Suprapubic skin (tissue), 4 donors: Measurements from ENCODE around the gene TYMS. TPM values are rescaled to one million over a fixed set of nuclear protein-coding genes. Genes with fewer than 3 reads are reported as not detected.

Source experiments
- DNase-seq, 2 donors: peaks; one replicate each; pipeline ENCODE4 v3.0.0-alpha.2; 2019; ENCODE audit warnings: low spot score in 2 of 2
- H3K27ac ChIP-seq: fragments of 200-600 bp; sonication (generic); one replicate; pipeline ENCODE4 v1.5.1; 2019
- H3K27me3 ChIP-seq: fragments of 200-600 bp; sonication (generic); one replicate; pipeline ENCODE4 v1.5.1; 2019
- H3K36me3 ChIP-seq: fragments of 200-600 bp; sonication (generic); one replicate; pipeline ENCODE4 v1.5.1; 2019
- H3K4me1 ChIP-seq: fragments of 200-600 bp; sonication (generic); one replicate; pipeline ENCODE4 v1.5.1; 2019
- H3K4me3 ChIP-seq: fragments of 200-600 bp; sonication (generic); one replicate; pipeline ENCODE4 v1.5.1; 2019; ENCODE audit warnings: mild to moderate bottlenecking
- H3K9me3 ChIP-seq: fragments of 200-600 bp; sonication (generic); one replicate; pipeline ENCODE4 v1.5.1; 2019
- EP300 ChIP-seq: sonication (generic); formaldehyde crosslinking; IDR thresholded peaks from one replicate; pipeline ENCODE4 v1.6.1; 2017; ENCODE audit warnings: antibody characterized with exemption
- POLR2A ChIP-seq, 2 donors: fragments of 450-650 bp; IDR thresholded peaks; one replicate each; pipeline ENCODE4 v1.6.1; 2017; ENCODE audit warnings: antibody characterized with exemption in 2 of 2, mild to moderate bottlenecking in 2 of 2, moderate library complexity in 2 of 2
- POLR2AphosphoS5 ChIP-seq, 3 donors: sonication (generic); formaldehyde crosslinking; IDR thresholded peaks; one replicate each; pipeline ENCODE4 v1.6.1; 2017; ENCODE audit warnings: antibody characterized with exemption in 3 of 3
- WGBS: methylation state at CpG from one replicate; pipeline ENCODE4 v1.1.5; 2018; 5-methylcytosine and 5-hydroxymethylcytosine counted together
- total RNA-seq, 4 donors: library from RNA; depleted of rRNA; stranded (reverse); fragments of >200 nt; gene quantifications; one replicate each; pipeline ENCODE4 v1.1.0, GENCODE V29; 2016
- TF ChIP-seq, protein P1 (sequence below), 2 donors: fragments of 200-600 bp in 1 of 2; fragments of 450-650 bp in 1 of 2; sonication (generic) in 1 of 2; IDR thresholded peaks; one replicate each; pipeline ENCODE4 v1.5.1; 2016 to 2019; ENCODE audit warnings: antibody characterized with exemption in 2 of 2, mild to moderate bottlenecking in 1 of 2, moderate library complexity in 1 of 2

The TYMS gene
- total RNA-seq, 4 donors from 2014 or later, result 2.6 to 5.9 (median 3.2) TPM

GRCh38 chr18:644395-645004, 13.0 kb upstream of the TYMS start:
- no peaks in the 10 kb centered on the region for H3K9me3 ChIP-seq
- no peaks in the 10 kb centered on the region for H3K27me3 ChIP-seq
- no peaks in the 10 kb centered on the region for H3K4me1 ChIP-seq
- H3K4me3 ChIP-seq, result no peak overlapping the region
- H3K27ac ChIP-seq, result no peak overlapping the region
- DNase-seq, result no peak
- no peaks in the 10 kb centered on the region for H3K36me3 ChIP-seq
- 56% methylated on average over 2 of the region's 2 CpGs for WGBS
- no peak for TF ChIP-seq POLR2AphosphoS5 (IDR thresholded peaks at IDR 0.05)
- TF ChIP-seq POLR2A (IDR thresholded peaks at IDR 0.05), result no peak
- no peak for TF ChIP-seq EP300
- TF ChIP-seq, protein P1, sequence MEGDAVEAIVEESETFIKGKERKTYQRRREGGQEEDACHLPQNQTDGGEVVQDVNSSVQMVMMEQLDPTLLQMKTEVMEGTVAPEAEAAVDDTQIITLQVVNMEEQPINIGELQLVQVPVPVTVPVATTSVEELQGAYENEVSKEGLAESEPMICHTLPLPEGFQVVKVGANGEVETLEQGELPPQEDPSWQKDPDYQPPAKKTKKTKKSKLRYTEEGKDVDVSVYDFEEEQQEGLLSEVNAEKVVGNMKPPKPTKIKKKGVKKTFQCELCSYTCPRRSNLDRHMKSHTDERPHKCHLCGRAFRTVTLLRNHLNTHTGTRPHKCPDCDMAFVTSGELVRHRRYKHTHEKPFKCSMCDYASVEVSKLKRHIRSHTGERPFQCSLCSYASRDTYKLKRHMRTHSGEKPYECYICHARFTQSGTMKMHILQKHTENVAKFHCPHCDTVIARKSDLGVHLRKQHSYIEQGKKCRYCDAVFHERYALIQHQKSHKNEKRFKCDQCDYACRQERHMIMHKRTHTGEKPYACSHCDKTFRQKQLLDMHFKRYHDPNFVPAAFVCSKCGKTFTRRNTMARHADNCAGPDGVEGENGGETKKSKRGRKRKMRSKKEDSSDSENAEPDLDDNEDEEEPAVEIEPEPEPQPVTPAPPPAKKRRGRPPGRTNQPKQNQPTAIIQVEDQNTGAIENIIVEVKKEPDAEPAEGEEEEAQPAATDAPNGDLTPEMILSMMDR (IDR thresholded peaks at IDR 0.05), result no peak

GRCh38 chr18:647304-647703, 10.1 kb upstream of the TYMS start:
- Histone ChIP-seq H3K4me1 (no peaks in the 10 kb centered on the region), H3K36me3 (no peaks in the 10 kb centered on the region), H3K27me3 (no peaks in the 10 kb centered on the region), H3K27ac (no peak overlapping the region), H3K9me3 (no peaks in the 10 kb centered on the region), H3K4me3 (no peak overlapping the region)
- no peak for DNase-seq
- 79% methylated on average over 5 of the region's 5 CpGs for whole genome bisulfite sequencing
- TF ChIP-seq, protein P1 (IDR thresholded peaks at IDR 0.05), result no peak
- TF ChIP-seq POLR2A (IDR thresholded peaks at IDR 0.05) (no peak), POLR2AphosphoS5 (IDR thresholded peaks at IDR 0.05) (no peak), EP300 (no peak)

DNA sequence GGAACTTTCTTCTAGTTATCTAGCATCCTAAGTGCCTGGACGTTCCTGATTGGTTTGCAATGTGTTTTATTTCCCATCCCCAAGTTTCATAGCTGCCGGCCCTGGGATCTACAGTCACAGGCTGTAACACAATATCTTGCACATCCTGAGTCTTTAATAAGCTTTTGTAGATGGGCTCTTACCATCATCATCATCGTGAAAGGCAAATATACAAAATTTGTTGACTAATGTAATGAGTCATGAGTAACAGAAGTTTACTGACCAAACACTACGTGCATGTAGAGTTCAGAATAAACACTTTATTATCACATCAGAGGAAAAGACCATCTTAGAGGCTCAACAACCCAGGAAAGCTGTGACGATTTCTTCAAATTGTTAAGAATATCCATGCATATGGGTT, 8.1 kb upstream of the TYMS start:
- Histone ChIP-seq H3K27ac (no peak overlapping the region), H3K4me1 (no peaks in the 10 kb centered on the region), H3K9me3 (no peaks in the 10 kb centered on the region), H3K4me3 (no peak overlapping the region), H3K27me3 (no peaks in the 10 kb centered on the region), H3K36me3 (no peaks in the 10 kb centered on the region)
- DNase-seq, result no peak
- TF ChIP-seq POLR2AphosphoS5 (IDR thresholded peaks at IDR 0.05) (no peak), POLR2A (IDR thresholded peaks at IDR 0.05) (no peak), EP300 (no peak)
- TF ChIP-seq, protein P1 (IDR thresholded peaks at IDR 0.05), result no peak
- WGBS, result 86% methylated on average over 5 of the region's 5 CpGs

GRCh38 chr18:650428-650858, 7.0 kb upstream of the TYMS start:
- Histone ChIP-seq H3K27ac (no peak overlapping the region), H3K9me3 (no peaks in the 10 kb centered on the region), H3K36me3 (no peaks in the 10 kb centered on the region), H3K4me1 (no peaks in the 10 kb centered on the region), H3K4me3 (no peak overlapping the region), H3K27me3 (no peaks in the 10 kb centered on the region)
- DNase-seq, result no peak
- 65% methylated on average over 6 of the region's 6 CpGs for WGBS
- no peak for TF ChIP-seq EP300
- TF ChIP-seq, protein P1 (IDR thresholded peaks at IDR 0.05), result no peak
- TF ChIP-seq POLR2AphosphoS5 (IDR thresholded peaks at IDR 0.05), result no peak
- no peak for TF ChIP-seq POLR2A (IDR thresholded peaks at IDR 0.05)

DNA sequence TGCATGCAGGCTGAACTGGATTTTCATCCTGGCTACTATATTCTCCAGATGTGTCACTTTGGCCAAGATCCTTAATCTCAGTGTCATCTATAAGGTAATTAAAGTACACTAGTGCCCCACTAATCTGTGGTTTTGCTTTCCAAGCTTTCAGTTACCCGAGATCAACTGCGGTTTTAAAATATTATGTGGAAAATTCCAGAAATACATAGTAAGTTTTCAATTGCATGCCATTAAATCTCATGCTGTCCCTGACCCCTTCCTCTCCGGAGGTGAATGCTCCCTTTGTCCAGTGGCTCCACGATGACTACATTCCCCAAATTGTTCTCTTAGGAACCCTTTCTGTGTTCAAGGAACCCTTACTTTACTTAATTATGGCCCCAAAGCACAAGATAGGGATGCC, 5.3 kb upstream of the TYMS start:
- peaks cover 5% of the 10 kb centered on the region for H3K27me3 ChIP-seq
- WGBS, result 71% methylated on average over 4 of the region's 4 CpGs
- H3K4me1 ChIP-seq, result peaks cover 2% of the 10 kb centered on the region
- TF ChIP-seq POLR2AphosphoS5 (IDR thresholded peaks at IDR 0.05) (no peak), EP300 (no peak)
- TF ChIP-seq, protein P1 (IDR thresholded peaks at IDR 0.05), result no peak
- DNase-seq, result no peak
- no peaks in the 10 kb centered on the region for H3K9me3 ChIP-seq
- no peaks in the 10 kb centered on the region for H3K36me3 ChIP-seq
- no peak overlapping the region for H3K4me3 ChIP-seq
- H3K27ac ChIP-seq, result no peak overlapping the region
